Ovary (tissue), 9 donors: ENCODE results near the gene KIF21A. TPM values are rescaled to one million over a fixed set of nuclear protein-coding genes. Genes with fewer than 3 reads are reported as not detected.

ENCODE experiments used
- DNase-seq, 5 donors: peaks; one replicate each; pipeline ENCODE4 v3.0.0-alpha.2; 2019 to 2020
- H3K27ac ChIP-seq, 2 donors: fragments of 200-600 bp; one replicate each; pipeline versions ENCODE4 v1.5.1 to v1.8.0; 2019 to 2022
- H3K27me3 ChIP-seq: fragments of 200-600 bp; one replicate; pipeline ENCODE4 v1.8.0; 2022
- H3K36me3 ChIP-seq: fragments of 200-600 bp; sonication (generic); one replicate; pipeline ENCODE4 v1.5.1; 2019
- H3K4me1 ChIP-seq: one replicate; pipeline ENCODE4 v1.8.1; 2013; ENCODE audit warnings: mild to moderate bottlenecking, moderate library complexity; ENCODE audit not compliant: insufficient read depth
- H3K4me3 ChIP-seq: fragments of 200-600 bp; sonication (generic); one replicate; pipeline ENCODE4 v1.5.1; 2017
- H3K9me3 ChIP-seq, 2 donors: fragments of 200-600 bp in 1 of 2; sonication (generic) in 1 of 2; one replicate each; pipeline versions ENCODE4 v1.5.1 to v1.8.1; 2013 to 2019; ENCODE audit warnings: mild to moderate bottlenecking in 1 of 2, moderate library complexity in 1 of 2
- CTCF ChIP-seq, 3 donors: fragments of 450-650 bp in 2 of 3; fragments of 200-600 bp in 1 of 3; IDR thresholded peaks; one replicate each; pipeline versions ENCODE4 v1.5.1 to v1.8.0; 2016 to 2022; ENCODE audit warnings: antibody characterized with exemption in 3 of 3, mild to moderate bottlenecking in 1 of 3
- EP300 ChIP-seq: sonication (generic); formaldehyde crosslinking; IDR thresholded peaks from one replicate; pipeline ENCODE4 v1.6.1; 2017; ENCODE audit warnings: antibody characterized with exemption
- POLR2A ChIP-seq: fragments of 450-650 bp; IDR thresholded peaks from one replicate; pipeline ENCODE4 v1.6.1; 2017; ENCODE audit warnings: antibody characterized with exemption, mild to moderate bottlenecking, moderate library complexity
- WGBS, 3 donors: extraction: QIAGEN DNeasy Blood & Tissue Kit in 1 of 3; methylation state at CpG; one replicate each; pipeline versions ENCODE4 v1.1.5 to v1.1.7; 2013 to 2017; 5-methylcytosine and 5-hydroxymethylcytosine counted together
- intact Hi-C, 4 donors: fragments of 100-400 bp; cut with DNase I; formaldehyde crosslinking; loops; one replicate each; pipeline versions ENCODE4 v1.11.0 to v1.15.1; 2022 to 2023
- polyA plus RNA-seq, 2 donors: library from polyadenylated mRNA; stranded (reverse); fragments of 200-250 nt in 1 of 2; fragments of 350-450 nt in 1 of 2; fragmentation: Illumina TruSeq in 1 of 2; extraction: RNeasy Lipid Tissue Mini Kit (QIAGEN cat#74804) in 1 of 2; gene quantifications; one replicate each; pipeline ENCODE4 v1.2.3, GENCODE V29; 2013 to 2014
- total RNA-seq, 7 donors: library from RNA; depleted of rRNA in 2 of 7; stranded (reverse); fragments of >200 nt in 2 of 7; fragmentation: NEBNext Ultra II Directional in 3 of 7; extraction: Animal tissue kit (Norgen Biotek cat#: 25700) in 3 of 7; gene quantifications; one replicate each; pipeline versions ENCODE4 v1.1.0 to v1.2.4, GENCODE V29; 2016 to 2023
- donor health status: DM: no; HTN: no; CAD: no; lungs with moderate emphysema.
- donor health status: DM: no; HTN: no; CAD: no.
- donor health status: Bipolar disorder and iron deficiency.
- donor health status: DM: yes; HTN: yes; CAD: no.
- donor health status: DM: no; HTN: no; CAD: no.
- donor health status: DM: yes; HTN: yes; CAD: no.

KIF21A gene
- total and polyA plus RNA-seq, 9 donors = 3.6 to 43.3 (median 11.8) TPM

- intact Hi-C loops = no loop called here
- Histone ChIP-seq H3K4me1 (peaks cover 1% of the 10 kb centered on the region), H3K36me3 (no peaks in the 10 kb centered on the region), H3K9me3 (no peaks in the 10 kb centered on the region), H3K27me3 (no peaks in the 10 kb centered on the region), H3K27ac (no peak overlapping the region), H3K4me3 (no peak overlapping the region)
- 97 to 98% (median 98%) methylated on average over 4 of the region's 4 CpGs for WGBS, 3 donors
- TF ChIP-seq POLR2A = no peak
- no peak for TF ChIP-seq CTCF (IDR thresholded peaks at IDR 0.05)
- no peak for TF ChIP-seq EP300
- DNase-seq = no peak
These were observed 113.0 kb downstream of the KIF21A start for GRCh38 chr12:39329876-39330275.

GRCh38 chr12:39329018-39329417 is 113.9 kb downstream of the KIF21A start:
- intact Hi-C loops = no loop called here
- no peak overlapping the region for H3K27ac ChIP-seq
- no peaks in the 10 kb centered on the region for H3K27me3 ChIP-seq
- peaks cover 1% of the 10 kb centered on the region for H3K4me1 ChIP-seq
- DNase-seq = no peak
- H3K36me3 ChIP-seq = no peaks in the 10 kb centered on the region
- no peaks in the 10 kb centered on the region for H3K9me3 ChIP-seq
- WGBS, 3 donors = 69 to 77% (median 75%) methylated on average over 1 of the region's 1 CpG
- H3K4me3 ChIP-seq = no peak overlapping the region
- TF ChIP-seq POLR2A (no peak), CTCF (IDR thresholded peaks at IDR 0.05) (no peak), EP300 (no peak)

- intact Hi-C loops = no loop called here
These were observed 115.0 kb downstream of the KIF21A start for GRCh38 chr12:39327965-39328364.

GRCh38 chr12:39327510-39327909 is 115.4 kb downstream of the KIF21A start:
- DNase-seq = no peak
- H3K4me3 ChIP-seq = no peak overlapping the region
- H3K27ac ChIP-seq = peak overlapping the region in 1 of 2 donors; percentile 33
- H3K36me3 ChIP-seq = no peaks in the 10 kb centered on the region
- intact Hi-C loops = no loop called here
- no peaks in the 10 kb centered on the region for H3K9me3 ChIP-seq
- peaks cover 1% of the 10 kb centered on the region for H3K4me1 ChIP-seq
- WGBS, 3 donors = 20 to 30% (median 21%) methylated on average over 1 of the region's 1 CpG
- TF ChIP-seq CTCF (IDR thresholded peaks at IDR 0.05) (no peak), POLR2A (no peak), EP300 (no peak)
- no peaks in the 10 kb centered on the region for H3K27me3 ChIP-seq

More at GRCh38 chr12:39327965-39328364, 115.0 kb downstream of the KIF21A start:
- TF ChIP-seq CTCF (IDR thresholded peaks at IDR 0.05) (no peak), POLR2A (no peak), EP300 (no peak)
- Histone ChIP-seq H3K4me3 (no peak overlapping the region), H3K9me3 (no peaks in the 10 kb centered on the region), H3K27ac (peak overlapping the region in 1 of 2 donors; percentile 33), H3K27me3 (no peaks in the 10 kb centered on the region), H3K36me3 (no peaks in the 10 kb centered on the region), H3K4me1 (peaks cover 1% of the 10 kb centered on the region)
- 10 to 18% (median 15%) methylated on average over 6 of the region's 6 CpGs for WGBS, 3 donors
- DNase-seq = no peak

GRCh38 chr12:39319180-39319579 is 123.7 kb downstream of the KIF21A start:
- H3K9me3 ChIP-seq = no peaks in the 10 kb centered on the region
- 92 to 93% (median 92%) methylated on average over 3 of the region's 3 CpGs for WGBS, 3 donors
- H3K27me3 ChIP-seq = no peaks in the 10 kb centered on the region
- no peak for TF ChIP-seq POLR2A
- TF ChIP-seq EP300 = no peak
- TF ChIP-seq CTCF (IDR thresholded peaks at IDR 0.05) = no peak
- no peak overlapping the region for H3K27ac ChIP-seq
- DNase-seq = no peak
- no peak overlapping the region for H3K4me3 ChIP-seq
- intact Hi-C loops = no loop called here
- H3K4me1 ChIP-seq = no peaks in the 10 kb centered on the region
- no peaks in the 10 kb centered on the region for H3K36me3 ChIP-seq
